Ramos (cell line): ENCODE data around the gene GALNT2.

Experiments
- in situ Hi-C: fragments of 300-500 bp; cut with MboI; formaldehyde crosslinking; loops from one replicate; pipeline ENCODE4 v1.14.3; 2022; ENCODE audit warnings: low sequenced_read_pairs; ENCODE audit not compliant: unreplicated experiment

The GALNT2 gene

DNA sequence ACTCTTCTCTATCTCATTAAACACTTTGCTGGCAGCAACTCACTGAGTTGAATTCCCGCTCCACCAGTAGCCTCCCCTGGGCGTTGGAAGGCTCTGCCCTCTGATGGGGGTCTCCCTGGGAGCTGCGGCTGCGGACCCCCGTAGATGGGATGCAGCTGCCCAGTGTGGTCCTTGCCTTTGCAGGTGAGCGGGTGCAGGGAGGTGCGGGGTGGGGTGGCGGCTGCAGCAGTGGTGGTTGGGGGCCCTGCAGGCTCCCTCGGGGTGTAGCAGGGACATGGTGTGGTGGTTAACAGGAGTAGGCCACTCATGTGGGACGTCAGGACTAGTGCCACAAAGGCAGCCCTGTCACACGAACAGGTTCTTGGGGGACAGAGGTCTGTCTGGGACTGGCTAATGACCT lies 42.0 kb downstream of the GALNT2 start:
- in situ Hi-C loops: no loop called here

DNA sequence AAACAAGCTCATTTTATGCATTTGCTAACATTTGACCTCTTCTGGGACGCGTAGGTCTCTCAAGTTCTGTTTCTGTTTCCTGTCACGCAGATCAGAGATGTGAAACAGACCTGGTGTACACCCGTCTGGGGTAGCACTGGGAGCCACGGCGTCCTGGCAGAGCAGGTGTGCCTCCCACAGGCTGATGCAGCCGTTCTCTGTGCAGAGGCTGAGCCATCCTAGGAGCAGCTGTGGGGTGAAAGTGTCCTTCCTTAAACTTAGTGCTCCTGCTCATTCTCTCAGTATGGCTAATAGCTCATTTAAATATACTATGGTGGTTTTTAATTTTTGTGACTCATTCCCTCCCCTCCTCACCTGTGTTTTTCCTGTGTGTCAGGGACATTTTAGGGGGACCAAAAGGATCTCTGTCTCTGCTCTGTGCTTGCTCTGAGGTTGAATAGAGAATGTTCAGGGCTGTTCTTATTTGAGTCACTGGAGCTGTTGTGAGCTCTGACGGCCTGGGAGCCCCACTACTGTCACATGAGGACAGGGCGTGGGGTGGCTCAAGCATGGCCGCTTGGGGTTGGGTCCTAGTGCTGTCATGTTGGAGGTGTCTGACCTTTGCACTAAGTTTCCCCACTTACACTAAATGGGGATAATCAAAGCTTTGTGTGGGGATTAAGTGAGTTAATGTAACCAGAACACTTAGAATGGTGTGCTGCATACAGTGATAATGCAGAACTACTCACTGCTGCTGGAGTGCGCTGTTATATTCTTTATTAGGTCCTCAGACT lies 43.0 kb downstream of the GALNT2 start:
- in situ Hi-C loops: no loop called here

DNA sequence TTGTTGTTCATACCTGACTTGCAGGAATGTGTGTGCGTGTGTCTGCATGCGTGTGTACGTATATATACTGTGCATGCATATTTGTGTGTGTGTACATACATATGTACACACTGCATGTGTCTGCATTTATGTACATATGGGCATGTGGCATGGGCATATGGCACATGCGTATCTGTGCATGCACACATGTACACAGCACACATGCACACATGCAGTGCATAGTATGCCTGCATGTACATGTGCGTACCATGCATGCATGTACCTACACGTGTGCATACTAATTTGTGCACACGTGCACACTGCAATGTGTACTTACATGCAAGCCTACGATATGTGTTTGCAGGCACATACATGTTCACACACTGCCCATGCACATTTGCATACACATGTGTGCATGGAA lies 43.9 kb downstream of the GALNT2 start:
- in situ Hi-C loops: no loop called here

GRCh38 chr1:230112131-230112701 lies 45.2 kb downstream of the GALNT2 start:
- in situ Hi-C loops: no loop called here

GRCh38 chr1:230112782-230113181 lies 45.7 kb downstream of the GALNT2 start:
- in situ Hi-C loops: no loop called here

DNA sequence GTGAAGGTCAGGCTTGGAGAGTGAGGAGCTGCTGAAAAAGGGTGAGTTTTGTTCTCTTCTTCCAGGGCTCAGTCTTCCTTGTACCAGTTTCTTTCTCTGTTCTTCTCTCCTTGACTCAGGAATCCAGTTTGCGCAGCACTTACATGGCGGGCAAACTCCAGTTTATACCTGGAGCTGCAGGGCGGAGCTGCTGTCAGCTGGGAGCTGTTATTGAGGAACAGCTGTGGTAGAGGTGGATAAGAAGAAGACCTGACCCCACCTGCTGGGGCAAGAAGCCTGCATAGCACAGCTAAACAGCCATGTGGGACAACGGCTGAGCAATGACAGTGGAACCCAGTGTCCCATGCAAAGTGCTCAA lies 46.2 kb downstream of the GALNT2 start:
- in situ Hi-C loops: no loop called here

DNA sequence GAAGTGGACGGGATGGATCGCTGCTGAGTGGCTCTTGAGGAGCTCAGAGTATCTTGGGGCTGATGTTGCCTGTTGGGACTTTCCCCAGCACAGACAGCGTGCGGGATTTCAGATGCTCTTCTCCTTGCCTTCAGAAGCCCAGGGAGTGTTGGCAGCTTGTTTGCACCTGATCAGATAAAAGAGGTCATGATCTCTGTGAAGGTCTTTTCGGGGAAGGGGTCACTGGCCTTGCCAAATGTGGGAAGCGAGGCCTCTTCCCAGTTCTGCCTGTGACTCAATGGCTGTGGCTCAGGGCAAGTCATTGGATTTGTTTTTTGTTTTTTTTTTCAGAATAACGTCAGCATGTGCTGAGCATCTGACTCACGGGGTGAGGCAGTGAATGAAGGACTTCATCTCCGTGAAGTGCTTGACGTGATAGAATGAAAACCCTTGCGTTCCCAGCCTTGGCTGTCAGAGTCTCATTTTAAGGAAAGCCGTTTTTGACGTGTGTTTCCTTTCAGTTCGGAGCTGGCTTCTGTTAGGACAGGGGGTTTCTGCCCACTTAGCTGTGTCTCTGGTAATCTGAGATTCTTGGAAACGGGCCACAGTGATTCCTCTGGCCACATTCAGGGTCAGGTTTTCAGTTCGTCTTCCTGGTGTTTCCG lies 46.7 kb downstream of the GALNT2 start:
- in situ Hi-C loops: no loop called here

DNA sequence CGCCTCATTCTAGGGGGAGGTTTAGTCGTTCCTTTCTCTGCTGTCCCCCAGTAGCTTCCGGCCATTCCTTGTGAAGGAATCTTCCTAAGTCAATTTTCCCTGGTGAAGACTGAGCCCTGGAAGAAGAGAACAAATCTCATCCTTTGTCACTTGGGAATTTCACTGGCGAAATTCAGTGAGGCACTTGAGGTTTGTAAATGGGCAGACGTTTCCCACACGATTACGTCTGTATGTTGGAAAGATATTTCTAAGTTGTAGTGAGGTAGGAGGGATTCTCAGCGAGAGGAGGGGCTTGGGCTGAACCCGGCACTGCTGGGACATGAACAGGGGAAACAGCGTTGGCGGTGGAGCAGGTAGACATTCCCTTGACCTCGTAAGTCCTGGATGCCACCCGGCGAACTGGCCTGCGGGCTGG lies 47.2 kb downstream of the GALNT2 start:
- in situ Hi-C loops: no loop called here

DNA sequence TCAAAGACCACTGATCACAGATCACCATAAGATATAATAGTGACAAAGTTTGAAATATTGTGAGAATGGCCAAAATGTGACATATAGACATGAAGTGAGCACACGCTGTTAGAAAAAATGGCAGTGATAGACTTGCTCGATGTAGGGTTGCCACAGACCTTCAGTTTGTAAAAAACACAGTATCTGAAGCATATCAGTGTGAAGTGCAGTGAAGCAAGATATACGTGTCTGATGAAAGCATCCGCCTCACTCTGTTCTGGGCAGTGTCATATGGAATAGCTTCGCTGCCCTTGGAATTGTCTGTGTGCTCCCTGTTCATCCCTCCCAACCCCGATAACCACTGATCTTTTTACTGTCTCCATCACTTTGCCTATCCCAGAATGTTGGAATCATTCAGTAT lies 50.7 kb downstream of the GALNT2 start:
- in situ Hi-C loops: loop anchor here (5.0 kb wide), 1 partner anchor 40 kb away; no protein-coding TSS in a partner anchor

GRCh38 chr1:230119340-230119739 lies 52.3 kb downstream of the GALNT2 start:
- in situ Hi-C loops: loop anchor here (5.0 kb wide), 1 partner anchor 38 kb away; no protein-coding TSS in a partner anchor

DNA sequence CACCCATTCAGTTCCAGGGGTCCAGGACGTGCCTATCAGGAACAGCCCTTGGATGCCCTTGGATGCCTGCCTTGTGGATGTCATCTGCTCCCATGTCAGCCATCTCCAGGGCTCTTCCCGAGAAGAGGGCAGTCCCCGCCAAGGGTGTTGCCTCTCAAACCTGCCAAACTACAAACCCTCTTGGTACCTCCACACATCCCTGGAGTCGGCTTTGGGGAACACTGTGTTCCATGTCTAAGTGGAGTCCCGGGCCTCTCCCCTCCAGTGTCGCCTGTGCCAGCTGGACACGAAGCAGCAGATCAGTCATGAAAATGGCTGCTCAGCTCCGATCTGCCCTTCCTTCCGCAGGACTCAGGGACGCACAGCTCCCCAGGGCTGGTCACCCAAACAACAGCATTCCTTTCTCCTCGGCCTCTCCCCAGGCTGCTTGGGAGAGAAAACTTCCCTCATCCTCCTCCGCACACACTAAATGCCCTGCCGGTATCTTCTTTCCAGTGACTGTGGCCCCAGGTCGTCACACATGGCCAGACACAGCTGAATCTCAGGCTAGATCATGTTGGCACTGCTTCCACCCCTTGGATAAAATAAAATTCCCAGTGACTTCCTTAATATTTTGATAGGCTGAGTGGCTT lies 53.4 kb downstream of the GALNT2 start:
- in situ Hi-C loops: no loop called here

- in situ Hi-C loops: no loop called here
Observed at GRCh38 chr1:230120921-230121381, 53.9 kb downstream of the GALNT2 start.

DNA sequence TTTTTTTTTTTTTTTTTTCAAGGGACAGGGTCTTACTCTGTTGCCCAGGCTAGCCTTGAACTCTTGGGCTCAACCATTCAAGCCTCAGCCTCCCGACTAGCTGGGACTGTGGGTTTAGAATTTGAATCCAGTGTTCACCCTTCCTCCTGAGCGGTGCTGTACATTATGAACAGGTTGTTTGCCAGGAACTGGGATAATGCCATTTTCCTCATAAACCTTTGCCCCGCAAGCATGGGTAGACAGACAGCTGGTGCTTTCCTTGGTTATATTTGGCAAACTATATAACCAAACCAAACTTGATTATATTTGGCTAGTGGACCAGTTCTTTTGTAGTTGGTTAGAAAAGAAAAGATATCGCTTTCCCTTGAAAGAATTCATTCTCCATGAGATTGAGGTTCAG lies 54.9 kb downstream of the GALNT2 start:
- in situ Hi-C loops: no loop called here

DNA sequence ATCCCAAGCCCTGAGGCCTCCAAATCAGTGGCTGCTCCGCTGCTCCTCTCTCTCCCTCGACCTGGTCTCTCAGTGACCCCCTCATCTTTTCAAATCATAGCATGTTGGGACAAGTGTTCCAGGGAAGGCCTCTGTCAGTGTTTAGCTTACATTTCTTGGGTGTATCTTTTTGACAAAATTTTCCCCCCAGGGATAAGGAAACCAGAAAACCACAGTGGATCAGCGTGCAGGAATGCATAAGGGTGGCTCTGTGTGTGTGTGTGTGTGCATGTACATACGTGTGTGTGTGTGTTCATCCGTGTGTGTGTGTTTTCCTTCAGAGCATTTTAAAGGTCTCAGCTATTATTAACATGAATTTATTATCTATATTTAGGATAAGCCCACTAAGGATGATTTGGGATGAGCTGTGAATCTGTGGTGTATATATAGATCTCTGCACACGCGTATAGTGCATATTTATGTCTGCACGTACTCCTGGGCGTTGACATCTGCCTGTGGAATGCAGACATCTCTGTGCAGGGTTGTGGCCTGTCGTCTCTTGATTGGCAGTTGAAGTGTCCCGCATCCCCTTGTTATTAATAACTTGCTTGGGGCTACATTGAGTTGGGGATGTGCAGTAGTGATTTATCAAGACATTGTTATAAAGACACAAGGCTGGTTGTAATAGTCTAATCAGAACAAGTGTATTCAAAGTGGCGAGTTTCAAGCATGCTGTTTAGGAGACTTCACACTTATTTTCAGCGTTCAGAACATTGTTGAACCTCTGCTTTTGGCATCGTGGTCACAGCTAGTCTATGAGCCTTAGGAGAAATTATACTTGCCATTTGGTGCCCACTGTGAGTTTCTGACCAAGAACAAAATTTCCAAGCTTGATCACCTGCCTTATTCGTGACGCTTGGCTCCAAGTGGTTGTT lies 55.6 kb downstream of the GALNT2 start:
- in situ Hi-C loops: no loop called here

DNA sequence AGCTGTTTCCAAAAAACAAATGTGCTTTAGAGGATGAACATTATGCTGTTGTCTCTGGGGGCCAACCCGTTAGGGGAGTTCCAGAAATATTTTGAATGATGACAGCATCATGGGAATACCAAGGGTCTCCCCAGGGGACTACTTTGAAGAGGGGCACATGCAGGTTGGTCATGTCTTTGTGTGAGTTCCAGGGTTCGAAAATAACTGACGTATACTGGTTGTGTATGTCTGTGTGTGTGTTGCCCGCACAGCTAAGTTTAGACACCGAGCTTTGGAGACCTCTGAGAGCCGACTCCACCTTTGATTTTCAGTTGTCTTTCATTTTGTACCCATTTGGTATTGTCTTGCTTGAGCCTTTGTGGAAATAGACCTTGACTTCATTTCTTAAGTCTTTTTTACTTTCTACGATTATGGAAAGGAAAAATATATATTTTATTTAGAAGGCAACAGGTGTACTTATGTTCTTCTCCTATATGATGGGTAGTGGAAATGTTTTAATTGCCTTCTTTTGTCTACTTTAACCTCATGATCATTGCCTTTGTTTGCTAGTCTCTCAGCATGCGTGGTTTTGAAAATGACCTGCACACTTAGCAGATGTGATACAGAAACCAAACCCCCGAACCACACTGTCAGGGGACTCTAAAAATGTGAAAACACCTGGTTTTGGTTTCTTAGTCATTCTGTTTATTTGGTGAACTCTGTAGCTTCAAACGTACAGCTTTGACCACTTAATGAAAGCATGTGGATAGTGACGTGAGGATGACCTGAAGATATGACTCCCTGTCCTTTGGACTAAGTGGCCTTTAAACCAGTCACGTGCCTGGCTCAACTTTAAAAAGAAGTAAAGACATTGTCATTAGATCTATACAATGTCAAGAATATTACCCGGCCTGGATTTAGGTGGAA lies 56.5 kb downstream of the GALNT2 start:
- in situ Hi-C loops: no loop called here

GRCh38 chr1:230124186-230125128 lies 57.4 kb downstream of the GALNT2 start:
- in situ Hi-C loops: no loop called here

GRCh38 chr1:230125141-230125540 lies 58.1 kb downstream of the GALNT2 start:
- in situ Hi-C loops: no loop called here
